SK-MEL-5 (cell line): ENCODE data around the gene KLHL21. TPM values are rescaled to one million over a fixed set of nuclear protein-coding genes. Genes with fewer than 3 reads are reported as not detected.
"Not testable (repeated sequence)": the region's sequence is repeated elsewhere in the genome, so short reads cannot be mapped to it uniquely, and the experiment has no call there.

Source experiments
- DNase-seq: peaks from one replicate; pipeline ENCODE4 v3.0.0-alpha.2; 2016; ENCODE audit warnings: low read depth, low spot score
- in situ Hi-C: cut with HindIII; loops from 2 replicates; pipeline ENCODE4 v1.10.0; 2016; ENCODE audit warnings: low sequenced_read_pairs, high pct_unique_total_duplicates, low pct_unique_long_range_greater_than_20kb
- total RNA-seq: library from RNA; depleted of rRNA; stranded (reverse); fragments of >200 nt; shearing (Covaris generic); gene quantifications from 2 replicates; pipeline ENCODE4 v1.2.3, GENCODE V29; 2014

Gene KLHL21
- total RNA-seq, 1 experiment from 2014 or later = 28.2 TPM

- DNase-seq = no peak
- in situ Hi-C loops = no loop called here
These were observed 24.7 kb downstream of the KLHL21 start for GRCh38 chr1:6577831-6578525.

GRCh38 chr1:6574818-6575217 lies 27.9 kb downstream of the KLHL21 start:
- no peak for DNase-seq
- in situ Hi-C loops = no loop called here

- in situ Hi-C loops = no loop called here
- no peak for DNase-seq
These were observed 28.5 kb downstream of the KLHL21 start for GRCh38 chr1:6574025-6574620.

GRCh38 chr1:6572653-6573383 lies 29.9 kb downstream of the KLHL21 start:
- no peak for DNase-seq
- in situ Hi-C loops = no loop called here

GRCh38 chr1:6570987-6571386 lies 31.7 kb downstream of the KLHL21 start:
- DNase-seq = no peak
- in situ Hi-C loops = no loop called here

GRCh38 chr1:6570100-6570499 lies 32.6 kb downstream of the KLHL21 start:
- DNase-seq = no peak
- in situ Hi-C loops = no loop called here

- in situ Hi-C loops = no loop called here
These were observed 33.6 kb downstream of the KLHL21 start for GRCh38 chr1:6569033-6569432.

GRCh38 chr1:6560267-6560666 lies 42.4 kb downstream of the KLHL21 start:
- DNase-seq = no peak
- in situ Hi-C loops = no loop called here

More at GRCh38 chr1:6569033-6569432, 33.6 kb downstream of the KLHL21 start:
- DNase-seq = no peak

- DNase-seq, in situ Hi-C loops: not testable (repeated sequence)
These were observed 43.5 kb downstream of the KLHL21 start for GRCh38 chr1:6559161-6559560.

- in situ Hi-C loops = no loop called here
- no peak for DNase-seq
These were observed 45.1 kb downstream of the KLHL21 start for GRCh38 chr1:6557597-6557996.

GRCh38 chr1:6554907-6555778 lies 47.5 kb downstream of the KLHL21 start, which contains the start of gene TAS1R1:
TSS of gene TAS1R1 (plus strand) at chr1:6555307. CDS start at chr1:6555374, 67 bp downstream.
- in situ Hi-C loops = no loop called here
- no peak for DNase-seq

- DNase-seq = peak; percentile 89
- in situ Hi-C loops = no loop called here
These were observed 48.4 kb downstream of the KLHL21 start, which contains the start of gene NOL9 for GRCh38 chr1:6554031-6554906. TSS of gene NOL9 (minus strand) at chr1:6554513. CDS start at chr1:6554502, 11 bp downstream.

GRCh38 chr1:6547301-6547700 lies 55.4 kb downstream of the KLHL21 start:
- in situ Hi-C loops = no loop called here
- peak; percentile 26 for DNase-seq

GRCh38 chr1:6546326-6546725 lies 56.3 kb downstream of the KLHL21 start:
- in situ Hi-C loops = no loop called here
- no peak for DNase-seq

- no peak for DNase-seq
- in situ Hi-C loops = no loop called here
These were observed 57.2 kb downstream of the KLHL21 start for GRCh38 chr1:6545276-6546112.

- DNase-seq = no peak
- in situ Hi-C loops = no loop called here
These were observed 57.8 kb downstream of the KLHL21 start for GRCh38 chr1:6544831-6545230.
